A172 (cell line): ENCODE measurements around the gene VPS29. TPM values are rescaled to one million over a fixed set of nuclear protein-coding genes. Genes with fewer than 3 reads are reported as not detected.
A peak's percentile ranks its signal among the peaks of the same experiment; 100 is the strongest.

Experiments
- DNase-seq: peaks from one replicate; pipeline ENCODE4 v3.0.0-alpha.2; 2015; ENCODE audit warnings: low spot score
- total RNA-seq: library from RNA; depleted of rRNA; stranded (reverse); fragments of >200 nt; shearing (Covaris generic); gene quantifications from 2 replicates; pipeline ENCODE4 v1.2.3, GENCODE V29; 2014; rRNA removed

Gene VPS29
- total RNA-seq, 1 experiment from 2014 or later = 205 TPM

DNA sequence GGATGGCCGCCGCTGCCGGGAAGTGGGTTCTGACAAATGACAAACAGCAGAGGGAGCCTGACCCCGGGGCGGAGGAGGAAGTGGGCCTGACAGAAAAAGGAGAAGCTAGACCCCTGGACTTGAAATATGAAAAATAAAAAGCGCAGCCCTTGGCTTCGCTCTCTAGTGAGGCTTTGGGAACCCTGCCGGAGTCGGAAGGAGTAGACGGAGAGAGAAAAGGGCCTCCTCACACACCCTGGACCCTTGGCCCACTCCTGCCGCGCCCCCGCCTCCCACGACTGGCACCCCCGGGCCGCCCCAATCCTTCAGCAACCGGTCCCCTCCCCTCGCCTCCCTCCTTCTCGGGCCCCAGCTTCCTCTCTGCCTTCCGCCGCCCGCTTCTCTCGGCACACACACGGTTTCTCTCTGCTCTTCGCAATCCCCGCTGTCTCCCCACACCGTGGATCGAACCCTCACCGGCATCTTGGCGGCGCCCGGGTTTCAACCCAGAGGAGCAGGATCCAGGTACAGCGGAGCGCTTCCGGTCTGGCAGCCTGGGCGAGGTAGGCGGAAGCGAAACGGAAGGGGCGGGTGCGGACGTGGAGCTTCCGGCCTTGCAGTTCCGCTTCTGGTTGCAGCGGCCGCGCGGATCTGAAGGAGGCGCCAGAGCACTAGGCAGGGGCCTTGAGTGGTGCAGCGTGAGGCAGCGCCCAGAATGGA lies 52.0 kb downstream of the VPS29 start, which contains the start of gene ARPC3:
Gene ARPC3, minus strand, starts transcription at position 539 of the 699 bp plus-strand sequence. Its CDS starts 77 bp downstream, at position 462.
- DNase-seq = peak; percentile 92

DNA sequence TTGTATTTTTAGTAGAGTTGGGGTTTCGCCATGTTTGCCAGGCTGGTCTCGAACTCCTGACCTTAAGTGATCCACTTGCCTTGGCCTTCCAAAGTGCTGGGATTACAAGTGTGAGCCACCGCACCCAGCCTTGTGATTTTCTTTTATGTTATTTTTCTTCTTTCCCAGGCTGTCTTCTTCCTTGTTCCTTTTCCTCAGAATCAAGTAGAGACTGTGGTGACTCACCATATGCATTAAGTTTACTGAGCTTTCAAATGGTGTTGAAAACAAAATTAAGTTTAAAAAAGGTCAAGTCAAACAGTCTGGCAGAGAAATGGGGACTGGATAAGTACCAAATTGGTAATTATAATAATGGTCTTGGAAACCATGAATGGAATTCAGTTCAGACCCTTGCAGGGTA lies 57.5 kb downstream of the VPS29 start:
- DNase-seq = no peak

Other genes with a start within 250 kb of the VPS29 start
- 93.0 and 108 TPM in 2 replicates for gene ATP2A2, start 220.9 kb downstream of the VPS29 start, total RNA-seq
- gene ANAPC7, start 98.4 kb downstream of the VPS29 start, total RNA-seq = 81.1 and 103 TPM in 2 replicates
- gene ARPC3, start 51.8 kb downstream of the VPS29 start, total RNA-seq = 411 and 467 TPM in 2 replicates
- 47.8 and 58.1 TPM in 2 replicates for gene GPN3, start 33.9 kb downstream of the VPS29 start, total RNA-seq
- gene FAM216A, start 33.3 kb downstream of the VPS29 start, total RNA-seq = 13.5 and 19.4 TPM in 2 replicates
- 0.89 and 2.1 TPM in 2 replicates for gene RAD9B, start 220 bp upstream of the VPS29 start, total RNA-seq
- 2.7 and 3.6 TPM in 2 replicates for gene PPTC7, start 81.2 kb upstream of the VPS29 start, total RNA-seq
- gene TCTN1, start 112.0 kb upstream of the VPS29 start, total RNA-seq = 48.9 and 94.0 TPM in 2 replicates
- 0.14 and 0.95 TPM in 2 replicates for gene HVCN1, start 187.0 kb upstream of the VPS29 start, total RNA-seq
- gene PPP1CC, start 240.8 kb upstream of the VPS29 start, total RNA-seq = 195 and 212 TPM in 2 replicates